Left ventricle myocardium inferior (tissue), 1 donor: Measurements from ENCODE around the gene CUX1. TPM values are rescaled to one million over a fixed set of nuclear protein-coding genes. Genes with fewer than 3 reads are reported as not detected.

Source experiments
- DNase-seq: peaks from one replicate; pipeline ENCODE4 v3.0.0-alpha.2; 2020
- H3K27ac ChIP-seq: fragments of 200-600 bp; replicated peaks from 2 replicates; pipeline ENCODE4 v1.8.0; 2021
- H3K27me3 ChIP-seq: fragments of 200-600 bp; 2 replicates; pipeline ENCODE4 v1.8.0; 2021; ENCODE audit warnings: low read depth
- H3K36me3 ChIP-seq: fragments of 200-600 bp; 2 replicates; pipeline ENCODE4 v1.8.0; 2021
- H3K4me1 ChIP-seq: fragments of 200-600 bp; 2 replicates; pipeline ENCODE4 v1.8.0; 2021
- H3K4me3 ChIP-seq: fragments of 200-600 bp; 2 replicates; pipeline ENCODE4 v1.8.0; 2021; ENCODE audit warnings: mild to moderate bottlenecking, moderate library complexity
- H3K9me3 ChIP-seq: fragments of 200-600 bp; replicated peaks from 2 replicates; pipeline ENCODE4 v1.8.0; 2021
- CTCF ChIP-seq: fragments of 200-600 bp; IDR thresholded peaks from 2 replicates; pipeline ENCODE4 v1.8.0; 2021; ENCODE audit warnings: antibody characterized with exemption, mild to moderate bottlenecking, borderline replicate concordance
- intact Hi-C: fragments of 100-400 bp; cut with micrococcal nuclease; formaldehyde crosslinking; loops from one replicate; pipeline ENCODE4 v1.11.0; 2022
- total RNA-seq: library from RNA; stranded (reverse); fragmentation: NEBNext Ultra II Directional; extraction: Animal tissue kit (Norgen Biotek cat#: 25700); gene quantifications from one replicate; pipeline ENCODE4 v1.2.1, GENCODE V29; 2021
- donor health status: DM: no; HTN: yes; CAD: no; lungs with severe emphysema.

The CUX1 gene
- total RNA-seq, 1 donor from 2014 or later, result 125 TPM

- TF ChIP-seq CTCF, result no peak
- H3K9me3 ChIP-seq, result no peaks in the 10 kb centered on the region
- intact Hi-C loops, result loop anchor here (5.0 to 10.0 kb wide), 2 partner anchors 586 to 729 kb away; no protein-coding TSS in a partner anchor
- H3K4me1 ChIP-seq, result no peaks in the 10 kb centered on the region
- H3K27me3 ChIP-seq, result no peaks in the 10 kb centered on the region
- no peak overlapping the region for H3K27ac ChIP-seq
- peaks cover 3% of the 10 kb centered on the region for H3K36me3 ChIP-seq
- H3K4me3 ChIP-seq, result no peak overlapping the region
- no peak for DNase-seq
These were observed 453.9 kb downstream of the CUX1 start for GRCh38 chr7:102271158-102271798.

- intact Hi-C loops, result loop anchor here (5.0 to 10.0 kb wide), 2 partner anchors 587 to 730 kb away; no protein-coding TSS in a partner anchor
- Histone ChIP-seq H3K27me3 (no peaks in the 10 kb centered on the region), H3K27ac (no peak overlapping the region), H3K9me3 (no peaks in the 10 kb centered on the region), H3K36me3 (peaks cover 3% of the 10 kb centered on the region), H3K4me3 (no peak overlapping the region), H3K4me1 (no peaks in the 10 kb centered on the region)
- peak; percentile 75 for DNase-seq
- TF ChIP-seq CTCF, result peak; percentile 90
These were observed 454.9 kb downstream of the CUX1 start for GRCh38 chr7:102272075-102272916.

GRCh38 chr7:102272917-102273748 is 455.7 kb downstream of the CUX1 start:
- intact Hi-C loops, result loop anchor here (5.0 to 10.0 kb wide), 2 partner anchors 588 to 731 kb away; no protein-coding TSS in a partner anchor
- no peak for DNase-seq
- Histone ChIP-seq H3K36me3 (peaks cover 3% of the 10 kb centered on the region), H3K4me3 (no peak overlapping the region), H3K27ac (no peak overlapping the region), H3K27me3 (no peaks in the 10 kb centered on the region), H3K9me3 (no peaks in the 10 kb centered on the region), H3K4me1 (no peaks in the 10 kb centered on the region)
- no peak for TF ChIP-seq CTCF

- H3K27ac ChIP-seq, result no peak overlapping the region
- intact Hi-C loops, result loop anchor here (5.0 to 10.0 kb wide), 2 partner anchors 589 to 732 kb away; no protein-coding TSS in a partner anchor
- no peak overlapping the region for H3K4me3 ChIP-seq
- no peaks in the 10 kb centered on the region for H3K27me3 ChIP-seq
- no peaks in the 10 kb centered on the region for H3K9me3 ChIP-seq
- H3K36me3 ChIP-seq, result peaks cover 3% of the 10 kb centered on the region
- H3K4me1 ChIP-seq, result no peaks in the 10 kb centered on the region
- DNase-seq, result no peak
- no peak for TF ChIP-seq CTCF
These were observed 456.6 kb downstream of the CUX1 start for GRCh38 chr7:102273749-102274712.
